Measurements from ENCODE around the gene SOAT1.

DNA sequence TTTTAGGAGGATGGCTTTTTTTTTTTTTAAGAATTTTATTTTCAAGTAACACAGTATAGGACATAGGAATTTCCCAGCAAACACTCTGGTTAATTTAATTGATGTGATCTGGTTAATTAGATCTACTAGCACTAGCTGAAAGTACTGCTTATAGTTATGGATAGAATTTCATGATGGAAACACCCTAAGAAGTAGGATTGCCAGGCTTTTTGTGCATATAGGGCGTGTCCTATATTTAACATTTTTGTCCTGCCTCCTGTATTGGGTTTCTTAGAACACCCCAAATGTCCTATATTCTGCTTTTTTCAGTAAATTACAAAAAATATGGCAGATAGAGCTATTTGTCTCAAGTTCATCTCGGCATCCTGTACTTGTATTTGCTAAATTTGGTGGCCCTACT is 58.6 kb downstream of the SOAT1 start:
- TF ChIP-seq CTCF (conservative IDR thresholded peaks at IDR 0.05 in 1 of 2, IDR thresholded peaks at IDR 0.05 in 1 of 2; ENCODE audit: extremely low read depth in 1 of 2, insufficient read depth in 1 of 2, low read depth in 1 of 2, low read length in 2 of 2) (no peak), EZH2 (IDR thresholded peaks at IDR 0.05; ENCODE audit: borderline replicate concordance, low read length) (no peak)
